HG03442 (cell line): ENCODE measurements around the gene ENPP1.
A peak's percentile ranks its signal among the peaks of the same experiment; 100 is the strongest.

Experiments
- ATAC-seq: cut with Tn5 transposase; IDR thresholded peaks from one replicate; pipeline ENCODE4 v1.9.1; 2021; ENCODE audit warnings: mild to moderate bottlenecking, moderate library complexity; ENCODE audit not compliant: unreplicated experiment

The ENPP1 gene

DNA sequence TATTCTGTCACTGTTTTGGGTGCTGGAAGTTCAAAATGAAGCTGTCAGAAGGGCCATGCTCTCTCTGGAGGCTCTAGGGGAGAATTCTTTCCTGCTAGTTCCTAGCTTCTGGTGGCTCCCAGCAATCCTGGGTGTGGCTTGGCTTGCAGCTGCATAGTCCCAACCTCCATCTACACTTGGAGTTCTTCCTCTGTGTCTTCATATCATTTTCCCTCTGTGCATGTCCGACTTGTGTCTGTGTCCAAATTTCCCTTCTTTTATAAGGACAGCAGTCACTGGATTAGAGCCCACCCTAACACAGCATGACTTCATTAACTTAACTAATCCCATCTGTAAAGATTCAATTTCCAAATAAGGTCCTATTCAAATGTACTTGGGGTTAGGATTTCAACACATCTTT lies 23.3 kb upstream of the ENPP1 start:
- no peak for ATAC-seq

- no peak for ATAC-seq
These were observed 20.7 kb upstream of the ENPP1 start for GRCh38 chr6:131787079-131787478.

GRCh38 chr6:131787766-131788712 lies 19.8 kb upstream of the ENPP1 start:
- no peak for ATAC-seq

GRCh38 chr6:131789219-131789618 lies 18.6 kb upstream of the ENPP1 start:
- no peak for ATAC-seq

DNA sequence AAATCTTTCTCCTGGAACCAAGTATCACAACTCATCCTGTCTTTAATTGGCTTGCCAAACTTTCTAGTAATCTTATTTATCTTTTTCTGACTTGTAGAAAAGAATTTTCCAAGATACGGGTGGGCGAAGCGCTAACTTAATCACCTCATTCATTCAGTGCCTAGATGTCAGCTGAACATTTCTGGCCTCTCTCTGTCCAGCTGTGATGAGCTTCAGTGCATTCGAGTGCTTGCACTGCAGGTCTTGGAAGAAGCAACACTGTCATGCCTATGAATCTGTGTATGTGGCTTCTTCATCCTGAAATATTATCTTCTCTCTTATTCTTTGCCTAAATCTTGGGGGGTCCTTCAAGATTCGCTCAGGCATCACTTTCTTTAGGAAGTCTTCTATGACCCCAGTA lies 16.3 kb upstream of the ENPP1 start:
- ATAC-seq = no peak

GRCh38 chr6:131792091-131792496 lies 15.7 kb upstream of the ENPP1 start:
- no peak for ATAC-seq

GRCh38 chr6:131795366-131795765 lies 12.5 kb upstream of the ENPP1 start:
- ATAC-seq = no peak

GRCh38 chr6:131802347-131802746 lies 5.5 kb upstream of the ENPP1 start:
- ATAC-seq = no peak

GRCh38 chr6:131803007-131803769 lies 4.6 kb upstream of the ENPP1 start:
- no peak for ATAC-seq

- ATAC-seq = no peak
These were observed 3.7 kb upstream of the ENPP1 start for GRCh38 chr6:131804131-131804530.

GRCh38 chr6:131807321-131807643 lies 538 bp upstream of the ENPP1 start:
- no peak for ATAC-seq

DNA sequence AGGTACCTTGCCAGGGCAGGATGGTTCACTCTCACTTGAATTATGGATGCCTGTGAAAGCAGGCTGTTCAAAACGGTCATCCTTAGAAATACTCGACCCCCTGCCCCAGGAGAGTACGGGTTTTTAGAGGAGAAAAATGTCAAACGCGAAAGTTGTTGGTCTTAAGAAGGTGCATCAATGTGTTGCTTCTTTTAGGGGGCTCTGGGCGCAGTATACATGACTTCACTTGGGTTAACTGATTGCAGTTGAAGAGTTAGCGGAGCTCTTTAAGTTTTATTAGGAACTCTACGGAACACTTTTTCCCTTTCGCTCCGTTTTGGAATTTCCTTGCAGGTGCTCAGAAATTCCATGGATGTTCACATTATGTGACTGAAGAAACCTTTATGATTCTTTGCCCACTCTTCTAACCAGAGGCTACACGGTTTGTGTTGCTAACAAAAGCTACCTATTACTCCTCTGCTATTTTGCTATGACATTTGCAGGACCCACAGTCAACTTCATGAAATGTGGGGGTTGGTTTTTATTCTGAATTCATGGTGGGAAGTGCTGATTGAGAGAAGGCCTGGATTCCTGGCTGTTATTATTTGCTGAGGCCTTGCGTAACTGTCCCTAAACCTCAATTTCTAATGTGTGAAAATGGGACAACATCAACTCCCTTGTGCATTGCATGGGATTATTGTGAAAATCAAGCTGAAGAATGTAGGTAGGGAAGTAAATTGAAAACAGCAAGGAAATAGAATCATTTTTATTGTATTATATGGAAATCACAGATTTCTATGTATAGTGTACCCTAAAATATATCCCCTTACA lies 845 bp downstream of the ENPP1 start:
- no peak for ATAC-seq

- no peak for ATAC-seq
These were observed 3.7 kb downstream of the ENPP1 start for GRCh38 chr6:131811500-131811899.

DNA sequence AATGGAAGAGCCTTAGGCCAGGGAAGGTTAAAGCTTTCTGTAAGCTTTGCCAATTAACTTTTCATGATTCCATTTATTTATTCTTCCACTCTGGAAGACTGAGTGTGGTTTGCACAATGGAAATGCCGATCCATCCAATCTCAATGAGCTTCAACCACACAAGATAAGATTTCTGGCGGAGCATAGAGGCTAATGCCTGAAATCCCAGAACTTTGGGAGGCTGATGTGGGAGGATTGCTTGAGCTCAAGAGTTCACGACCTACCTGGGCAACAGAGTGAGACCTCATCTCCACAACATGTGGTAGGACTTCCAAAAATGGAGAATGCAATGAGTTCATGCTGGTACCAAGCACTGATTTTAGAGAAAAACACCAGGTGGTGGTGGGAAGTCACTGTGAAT lies 6.2 kb downstream of the ENPP1 start:
- ATAC-seq = no peak

GRCh38 chr6:131816869-131817268 lies 9.0 kb downstream of the ENPP1 start:
- no peak for ATAC-seq

DNA sequence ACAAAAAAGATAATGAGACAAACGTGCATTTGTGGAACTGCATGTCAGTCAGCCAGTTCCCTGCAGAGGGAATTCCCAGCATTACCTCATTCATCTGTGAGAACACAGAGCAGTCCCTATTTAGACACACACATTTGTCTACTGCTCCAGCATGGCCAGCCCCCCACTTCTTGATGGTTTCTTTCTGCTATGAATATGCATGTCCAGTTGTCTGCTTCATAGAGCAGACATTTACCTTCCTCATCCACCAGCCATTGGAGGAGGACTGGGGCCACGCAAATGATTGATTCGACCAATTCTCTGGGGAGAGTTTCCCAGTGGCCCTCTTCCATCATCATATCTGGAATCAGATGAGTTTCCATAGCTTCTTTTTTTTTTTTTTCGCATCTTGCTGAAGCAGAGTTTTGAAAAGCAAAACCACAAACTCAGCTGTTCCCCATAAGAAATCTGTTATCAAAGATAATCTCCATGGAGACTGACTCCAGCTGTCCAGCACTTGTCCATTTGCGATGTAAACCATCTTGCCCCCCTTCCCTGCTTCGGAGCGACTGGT lies 11.8 kb downstream of the ENPP1 start:
- peak; percentile 79 for ATAC-seq

- no peak for ATAC-seq
These were observed 13.4 kb downstream of the ENPP1 start for GRCh38 chr6:131821010-131821807.

- no peak for ATAC-seq
These were observed 14.3 kb downstream of the ENPP1 start for GRCh38 chr6:131822119-131822518.

DNA sequence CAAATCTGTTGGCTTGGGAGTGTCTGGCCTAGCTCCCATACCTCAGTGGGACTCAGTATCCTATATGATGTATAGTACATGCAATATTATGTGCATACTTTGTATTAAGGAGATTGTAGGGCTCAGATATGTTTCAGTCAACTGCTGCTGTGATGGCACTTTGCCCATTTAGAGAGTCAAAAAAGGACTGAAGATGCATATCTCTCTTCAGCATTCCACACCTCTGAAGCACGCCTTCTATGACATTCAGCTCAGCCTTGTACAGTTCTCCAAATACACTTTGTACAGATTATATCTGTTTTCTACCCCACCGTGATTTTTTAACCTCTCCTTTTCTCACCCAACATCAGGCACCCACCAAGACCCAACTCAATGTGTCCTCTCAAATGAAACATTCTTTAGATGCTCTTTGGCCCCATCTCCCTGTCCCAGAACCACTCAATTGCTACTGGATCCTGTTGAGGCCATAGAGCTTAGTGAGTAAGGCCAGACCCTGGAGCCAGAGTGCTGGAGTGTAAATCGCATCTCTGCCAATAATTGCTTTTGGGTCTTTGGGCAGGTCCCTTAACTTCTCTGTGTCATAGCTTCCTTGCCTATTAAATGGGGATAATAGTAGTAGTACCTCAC lies 15.6 kb downstream of the ENPP1 start:
- no peak for ATAC-seq

DNA sequence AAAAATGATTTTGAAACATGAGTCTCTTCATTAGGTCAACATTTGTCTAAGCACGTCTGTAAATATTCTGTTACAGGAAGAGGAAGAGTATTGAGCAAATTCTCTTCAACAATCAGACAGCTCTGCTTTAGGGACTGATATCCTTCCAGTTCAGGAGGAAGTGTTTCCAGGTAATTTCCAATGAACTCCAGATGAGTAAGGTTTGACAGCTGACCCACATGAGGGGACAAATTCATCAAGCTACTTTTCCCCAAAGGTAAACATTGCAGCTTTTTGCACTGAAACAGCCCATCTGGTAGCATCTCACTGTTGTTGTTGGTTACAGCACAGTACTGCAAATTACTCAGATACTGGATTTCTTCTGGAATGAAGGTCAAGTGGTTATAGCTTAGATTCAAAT lies 18.1 kb downstream of the ENPP1 start:
- no peak for ATAC-seq
